ENCODE results near the gene WDR82.

The WDR82 gene

GRCh38 chr3:52278510-52279069 lies at the start of gene WDR82:
TSS of gene WDR82 (minus strand) at chr3:52278649. CDS start at chr3:52278361, 288 bp downstream.
- DNase-seq = peak; percentile 93

- no peak for DNase-seq
Measured at GRCh38 chr3:52327486-52328290, 49.2 kb upstream of the WDR82 start.

- no peak for DNase-seq
Measured at GRCh38 chr3:52326976-52327375, 48.5 kb upstream of the WDR82 start.

GRCh38 chr3:52325686-52326085 lies 47.2 kb upstream of the WDR82 start:
- DNase-seq = no peak

- no peak for DNase-seq
Measured at GRCh38 chr3:52324676-52325075, 46.2 kb upstream of the WDR82 start.

- DNase-seq = no peak
Measured at GRCh38 chr3:52323526-52324295, 45.3 kb upstream of the WDR82 start.

GRCh38 chr3:52322466-52322865 lies 44.0 kb upstream of the WDR82 start:
- no peak for DNase-seq

GRCh38 chr3:52321481-52321880 lies 43.0 kb upstream of the WDR82 start:
- no peak for DNase-seq

- DNase-seq = no peak
Measured at GRCh38 chr3:52319921-52320595, 41.6 kb upstream of the WDR82 start.

GRCh38 chr3:52318186-52318816 lies 39.9 kb upstream of the WDR82 start:
- DNase-seq = no peak

GRCh38 chr3:52317208-52318000 lies 39.0 kb upstream of the WDR82 start:
- peak; percentile 46 for DNase-seq

- no peak for DNase-seq
Measured at GRCh38 chr3:52315977-52316764, 37.7 kb upstream of the WDR82 start, which contains the start of gene DNAH1. TSS of gene DNAH1 (plus strand) at chr3:52316319. CDS start at chr3:52322443, 6,124 bp downstream.

- DNase-seq = no peak
Measured at GRCh38 chr3:52315006-52315405, 36.6 kb upstream of the WDR82 start.

- DNase-seq = no peak
Measured at GRCh38 chr3:52314489-52314888, 36.0 kb upstream of the WDR82 start.

- peak; percentile 39 for DNase-seq
Measured at GRCh38 chr3:52313774-52314188, 35.3 kb upstream of the WDR82 start.

GRCh38 chr3:52313188-52313773 lies 34.8 kb upstream of the WDR82 start:
- no peak for DNase-seq

- no peak for DNase-seq
Measured at GRCh38 chr3:52311576-52312119, 33.2 kb upstream of the WDR82 start.

GRCh38 chr3:52310861-52311575 lies 32.6 kb upstream of the WDR82 start:
- DNase-seq = no peak

- DNase-seq = no peak
Measured at GRCh38 chr3:52308308-52308707, 29.9 kb upstream of the WDR82 start.
